T-helper 17 cell (primary cell): ENCODE data around the gene C17orf107. TPM values are rescaled to one million over a fixed set of nuclear protein-coding genes. Genes with fewer than 3 reads are reported as not detected.
"Not testable (repeated sequence)": the region's sequence is repeated elsewhere in the genome, so short reads cannot be mapped to it uniquely, and the experiment has no call there.

Experiments
- ATAC-seq: fragments of 150-1000 bp; cut with Tn5 transposase; 2 replicates; pipeline ENCODE4 v1.10.0; 2021; ENCODE audit warnings: mild to moderate bottlenecking, moderate library complexity
- DNase-seq, 3 donors: peaks; one replicate each; pipeline versions ENCODE4 v3.0.0 to v3.0.0-alpha.2; 2020 to 2021
- H3K9me3 ChIP-seq: one replicate; pipeline ENCODE4 v1.7.0; 2013; ENCODE audit warnings: low read length, mild to moderate bottlenecking; ENCODE audit not compliant: control insufficient read depth, poor library complexity, severe bottlenecking
- H3K27ac Mint-ChIP-seq: one replicate; pipeline ENCODE4 v1.8.0; 2022; ENCODE audit warnings: mild to moderate bottlenecking, moderate library complexity, mixed read lengths
- H3K27me3 Mint-ChIP-seq: one replicate; pipeline ENCODE4 v1.8.0; 2022; ENCODE audit warnings: mixed read lengths
- H3K36me3 Mint-ChIP-seq: one replicate; pipeline ENCODE4 v1.8.0; 2022; ENCODE audit warnings: low read depth, mixed read lengths
- H3K4me1 Mint-ChIP-seq: one replicate; pipeline ENCODE4 v1.8.0; 2022; ENCODE audit warnings: mild to moderate bottlenecking, mixed read lengths
- H3K4me3 Mint-ChIP-seq: one replicate; pipeline ENCODE4 v1.8.0; 2022; ENCODE audit warnings: mild to moderate bottlenecking, moderate library complexity, mixed read lengths
- total RNA-seq, 4 donors: library from RNA in 2 of 4; stranded (reverse) in 2 of 4; gene quantifications; one replicate each; pipeline ENCODE4 v1.2.3 and lab custom pipeline; 2022 to 2026

Gene C17orf107
- total RNA-seq, 2 donors from 2014 or later = 10.7 to 12.8 TPM

DNA sequence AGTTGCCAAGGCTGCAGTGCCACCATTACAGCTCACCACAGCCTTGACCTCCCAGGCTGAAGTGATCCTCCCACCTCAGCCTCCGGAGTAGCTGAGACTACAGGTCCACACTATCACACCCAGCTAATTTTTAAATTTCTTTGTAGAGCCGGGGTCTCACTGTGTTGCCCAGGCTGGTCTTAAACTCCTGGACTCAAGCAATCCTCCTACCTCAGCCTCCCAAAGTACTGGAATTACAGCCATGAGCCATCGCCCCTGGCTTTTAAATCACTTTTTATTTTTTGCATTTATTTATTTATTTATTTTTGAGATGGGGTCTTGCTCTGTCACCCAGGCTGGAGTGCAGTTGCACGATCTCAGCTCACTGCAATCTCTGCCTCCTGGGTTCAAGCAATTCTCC lies 15.2 kb downstream of the C17orf107 start:
- H3K4me1 Mint-ChIP-seq, H3K9me3 ChIP-seq, H3K27me3 Mint-ChIP-seq, DNase-seq, H3K36me3 Mint-ChIP-seq, H3K27ac Mint-ChIP-seq, H3K4me3 Mint-ChIP-seq, ATAC-seq: not testable (repeated sequence)

- no peak for ATAC-seq
- Mint-ChIP-seq H3K36me3 (no peaks in the 10 kb centered on the region), H3K27ac (no peak overlapping the region), H3K4me1 (peaks cover 4% of the 10 kb centered on the region), H3K4me3 (no peak overlapping the region), H3K27me3 (no peaks in the 10 kb centered on the region)
- H3K9me3 ChIP-seq = no peaks in the 10 kb centered on the region
- DNase-seq = no peak
Observed at GRCh38 chr17:4919511-4920047, 20.2 kb downstream of the C17orf107 start.

DNA sequence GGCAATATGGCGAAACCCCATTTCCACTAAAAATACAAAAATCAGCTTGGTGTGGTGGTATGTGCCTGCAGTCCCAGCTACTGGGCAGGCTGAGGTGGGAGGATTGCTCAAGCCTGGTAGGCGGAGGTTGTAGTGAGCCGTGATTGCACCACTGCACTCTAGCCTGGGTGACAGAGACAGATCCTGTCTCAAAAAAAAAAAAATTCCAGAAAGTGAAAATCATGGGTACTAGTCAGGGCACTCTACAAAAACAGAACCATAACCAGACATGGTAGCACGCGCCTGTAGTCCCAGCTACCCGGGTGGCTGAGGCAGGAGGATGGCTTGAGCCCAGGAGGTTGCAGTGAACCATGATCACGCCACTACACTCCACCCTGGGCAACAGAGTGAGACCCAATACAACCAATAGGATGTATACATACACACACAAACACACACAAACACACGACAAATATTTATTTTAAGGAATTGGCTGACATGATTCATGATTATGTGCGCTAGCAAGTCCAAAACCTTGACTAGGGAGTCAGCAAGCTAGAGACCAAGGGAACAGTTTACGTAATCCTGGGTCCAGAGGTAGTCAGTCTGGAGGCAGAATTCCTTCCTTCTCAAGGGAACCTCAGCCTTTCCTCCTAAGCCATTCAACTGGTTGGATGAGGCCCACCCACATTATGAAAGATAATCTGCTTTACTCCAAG lies 21.2 kb downstream of the C17orf107 start:
- Mint-ChIP-seq H3K4me1 (peaks cover 4% of the 10 kb centered on the region), H3K36me3 (no peaks in the 10 kb centered on the region), H3K27me3 (no peaks in the 10 kb centered on the region), H3K27ac (no peak overlapping the region), H3K4me3 (no peak overlapping the region)
- H3K9me3 ChIP-seq = no peaks in the 10 kb centered on the region
- ATAC-seq (no peak), DNase-seq (no peak)

- H3K4me3 Mint-ChIP-seq = no peak overlapping the region
- DNase-seq = no peak
- ATAC-seq = no peak
- no peak overlapping the region for H3K27ac Mint-ChIP-seq
- peaks cover 4% of the 10 kb centered on the region for H3K4me1 Mint-ChIP-seq
- no peaks in the 10 kb centered on the region for H3K36me3 Mint-ChIP-seq
- no peaks in the 10 kb centered on the region for H3K9me3 ChIP-seq
- no peaks in the 10 kb centered on the region for H3K27me3 Mint-ChIP-seq
Observed at GRCh38 chr17:4921320-4921719, 22.0 kb downstream of the C17orf107 start.

GRCh38 chr17:4926577-4927335 lies 27.4 kb downstream of the C17orf107 start:
- H3K9me3 ChIP-seq, H3K4me3 Mint-ChIP-seq, H3K36me3 Mint-ChIP-seq, ATAC-seq, H3K27me3 Mint-ChIP-seq, DNase-seq: not testable (repeated sequence)
- peaks cover 15% of the 10 kb centered on the region for H3K4me1 Mint-ChIP-seq
- H3K27ac Mint-ChIP-seq = peak overlapping the region; percentile 34

GRCh38 chr17:4928881-4929280 lies 29.5 kb downstream of the C17orf107 start:
- Mint-ChIP-seq H3K27ac (no peak overlapping the region), H3K36me3 (peaks cover 9% of the 10 kb centered on the region), H3K27me3 (no peaks in the 10 kb centered on the region), H3K4me1 (peaks cover 19% of the 10 kb centered on the region), H3K4me3 (no peak overlapping the region)
- H3K9me3 ChIP-seq = no peaks in the 10 kb centered on the region
- DNase-seq (no peak), ATAC-seq (no peak)

- DNase-seq = no peak
- H3K36me3 Mint-ChIP-seq = peaks cover 9% of the 10 kb centered on the region
- H3K4me1 Mint-ChIP-seq = peaks cover 27% of the 10 kb centered on the region
- peak within 1 kb of the TSS; percentile 5 for H3K27ac Mint-ChIP-seq
- no peaks in the 10 kb centered on the region for H3K9me3 ChIP-seq
- H3K27me3 Mint-ChIP-seq = no peaks in the 10 kb centered on the region
- no peak for ATAC-seq
- no peak within 1 kb of the TSS for H3K4me3 Mint-ChIP-seq
Observed at GRCh38 chr17:4931963-4932362, 32.6 kb downstream of the C17orf107 start, which contains the start of gene GP1BA. Gene GP1BA (plus strand): TSS chr17:4932277. CDS start chr17:4932605, 328 bp downstream.

GRCh38 chr17:4932756-4933155 lies 33.4 kb downstream of the C17orf107 start:
- Mint-ChIP-seq H3K36me3 (peaks cover 9% of the 10 kb centered on the region), H3K27ac (no peak overlapping the region), H3K4me1 (peaks cover 27% of the 10 kb centered on the region), H3K4me3 (no peak overlapping the region), H3K27me3 (no peaks in the 10 kb centered on the region)
- DNase-seq = no peak
- H3K9me3 ChIP-seq = no peaks in the 10 kb centered on the region
- no peak for ATAC-seq

- peaks cover 31% of the 10 kb centered on the region for H3K4me1 Mint-ChIP-seq
- ATAC-seq (no peak), DNase-seq (no peak)
- H3K4me3 Mint-ChIP-seq = peak overlapping the region; percentile 61
- no peaks in the 10 kb centered on the region for H3K9me3 ChIP-seq
- H3K27ac Mint-ChIP-seq = peak overlapping the region; percentile 60
- no peaks in the 10 kb centered on the region for H3K27me3 Mint-ChIP-seq
- H3K36me3 Mint-ChIP-seq = peaks cover 9% of the 10 kb centered on the region
Observed at GRCh38 chr17:4933646-4934045, 34.3 kb downstream of the C17orf107 start.

- Mint-ChIP-seq H3K4me3 (peak overlapping the region; percentile 68), H3K27me3 (no peaks in the 10 kb centered on the region), H3K36me3 (peaks cover 9% of the 10 kb centered on the region), H3K27ac (peak overlapping the region; percentile 60), H3K4me1 (peaks cover 35% of the 10 kb centered on the region)
- ATAC-seq = peak; percentile 28
- DNase-seq = no peak
- no peaks in the 10 kb centered on the region for H3K9me3 ChIP-seq
Observed at GRCh38 chr17:4934173-4934979, 35.0 kb downstream of the C17orf107 start.

DNA sequence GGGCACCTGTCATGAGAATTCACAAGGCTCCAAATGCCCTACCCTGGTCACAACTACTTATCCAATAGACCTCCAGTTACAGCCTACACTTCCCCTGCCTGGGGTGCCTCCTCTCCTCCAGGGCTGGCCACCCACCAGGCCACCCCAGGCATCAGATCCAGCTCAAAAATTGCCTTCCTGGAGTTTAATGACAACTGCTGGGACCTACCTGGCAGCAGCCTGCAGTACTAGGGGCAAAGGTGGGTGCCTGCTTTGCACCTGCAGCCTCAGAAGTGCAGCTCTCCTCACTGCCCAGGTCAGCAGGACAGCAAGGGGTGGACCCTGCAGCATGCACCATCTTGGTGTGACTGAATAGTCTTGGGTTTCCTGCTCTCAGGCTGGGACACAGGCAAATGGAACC lies 36.3 kb downstream of the C17orf107 start:
- Mint-ChIP-seq H3K36me3 (peaks cover 10% of the 10 kb centered on the region), H3K27ac (peak overlapping the region; percentile 43), H3K4me1 (peaks cover 37% of the 10 kb centered on the region), H3K27me3 (no peaks in the 10 kb centered on the region), H3K4me3 (no peak overlapping the region)
- no peaks in the 10 kb centered on the region for H3K9me3 ChIP-seq
- no peak for ATAC-seq
- no peak for DNase-seq

DNA sequence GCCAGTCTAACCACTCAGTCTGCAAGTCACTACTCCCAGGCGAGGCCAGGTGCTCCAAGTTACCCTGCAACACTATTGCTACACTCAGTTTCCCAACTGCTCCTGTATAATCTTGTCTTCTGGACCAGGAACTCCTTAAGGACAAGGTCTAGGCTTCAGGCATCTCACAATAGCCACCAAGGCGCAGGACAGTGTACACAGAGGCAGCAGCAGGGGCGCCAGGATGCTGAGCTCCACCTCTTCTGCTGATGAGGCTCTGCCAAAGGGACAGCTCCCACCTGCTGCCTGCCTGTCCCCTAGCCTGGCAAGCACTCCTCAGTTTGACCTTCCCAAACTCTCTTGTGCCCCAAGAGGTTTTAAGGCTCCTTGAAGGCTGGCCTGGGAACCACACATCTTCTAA lies 37.1 kb downstream of the C17orf107 start:
- DNase-seq (no peak), ATAC-seq (no peak)
- Mint-ChIP-seq H3K27me3 (no peaks in the 10 kb centered on the region), H3K36me3 (peaks cover 7% of the 10 kb centered on the region), H3K27ac (peak overlapping the region; percentile 43), H3K4me1 (peaks cover 36% of the 10 kb centered on the region), H3K4me3 (no peak overlapping the region)
- H3K9me3 ChIP-seq = no peaks in the 10 kb centered on the region

- peak overlapping the region; percentile 28 for H3K4me3 Mint-ChIP-seq
- H3K27ac Mint-ChIP-seq = no peak overlapping the region
- peaks cover 10% of the 10 kb centered on the region for H3K36me3 Mint-ChIP-seq
- peaks cover 45% of the 10 kb centered on the region for H3K4me1 Mint-ChIP-seq
- H3K27me3 Mint-ChIP-seq = no peaks in the 10 kb centered on the region
- no peaks in the 10 kb centered on the region for H3K9me3 ChIP-seq
- DNase-seq = no peak
- no peak for ATAC-seq
Observed at GRCh38 chr17:4937553-4937952, 38.2 kb downstream of the C17orf107 start.
